GOT3 (cell line): ENCODE data around the gene FMO2.

Source experiments
- DNase-seq: peaks from one replicate; lab custom pipeline; 2025; ENCODE audit warnings: mixed read lengths; lab: John Stamatoyannopoulos, UW

Gene FMO2

GRCh38 chr1:171174560-171175294, 10.4 kb upstream of the FMO2 start:
- DNase-seq, result no peak

DNA sequence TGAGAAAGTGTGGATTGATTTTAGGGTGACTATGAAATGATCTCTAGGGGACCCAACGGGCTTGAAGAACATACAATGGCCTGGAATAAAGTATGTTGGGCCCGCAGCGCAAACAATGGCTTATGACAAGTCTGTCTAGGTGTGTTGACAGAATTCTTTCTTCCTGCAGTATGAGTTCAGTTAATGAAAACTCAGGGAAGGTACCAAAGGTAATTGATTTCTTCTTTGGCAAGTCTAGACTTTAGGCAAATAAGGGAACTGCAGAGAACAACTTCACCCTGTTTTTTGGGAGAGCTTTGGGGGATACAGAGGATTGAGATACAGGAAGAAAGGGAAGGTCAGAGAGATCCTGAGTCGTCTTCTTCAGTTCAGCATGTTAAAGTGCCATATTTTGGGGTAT, 7.8 kb upstream of the FMO2 start:
- DNase-seq, result no peak

- DNase-seq, result no peak
These were observed 5.5 kb upstream of the FMO2 start for GRCh38 chr1:171179318-171180227.

DNA sequence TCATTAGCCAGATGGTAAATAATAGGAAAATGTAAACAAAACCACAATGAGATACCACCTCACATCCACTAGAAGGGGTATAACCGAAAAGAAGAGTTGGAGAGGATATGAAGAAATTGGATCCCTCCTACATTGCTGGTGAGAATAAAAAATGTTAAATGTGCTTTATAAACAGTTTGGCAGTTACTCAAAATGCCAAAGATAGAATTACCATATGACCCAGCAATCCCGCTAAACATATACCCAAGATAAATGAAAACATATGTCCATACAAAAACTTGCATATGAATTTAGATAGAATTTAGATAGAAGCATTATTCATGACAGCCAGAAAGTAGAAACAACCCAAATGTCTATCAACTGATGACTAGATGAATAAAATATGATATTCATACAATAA, 4.4 kb upstream of the FMO2 start:
- DNase-seq, result no peak

DNA sequence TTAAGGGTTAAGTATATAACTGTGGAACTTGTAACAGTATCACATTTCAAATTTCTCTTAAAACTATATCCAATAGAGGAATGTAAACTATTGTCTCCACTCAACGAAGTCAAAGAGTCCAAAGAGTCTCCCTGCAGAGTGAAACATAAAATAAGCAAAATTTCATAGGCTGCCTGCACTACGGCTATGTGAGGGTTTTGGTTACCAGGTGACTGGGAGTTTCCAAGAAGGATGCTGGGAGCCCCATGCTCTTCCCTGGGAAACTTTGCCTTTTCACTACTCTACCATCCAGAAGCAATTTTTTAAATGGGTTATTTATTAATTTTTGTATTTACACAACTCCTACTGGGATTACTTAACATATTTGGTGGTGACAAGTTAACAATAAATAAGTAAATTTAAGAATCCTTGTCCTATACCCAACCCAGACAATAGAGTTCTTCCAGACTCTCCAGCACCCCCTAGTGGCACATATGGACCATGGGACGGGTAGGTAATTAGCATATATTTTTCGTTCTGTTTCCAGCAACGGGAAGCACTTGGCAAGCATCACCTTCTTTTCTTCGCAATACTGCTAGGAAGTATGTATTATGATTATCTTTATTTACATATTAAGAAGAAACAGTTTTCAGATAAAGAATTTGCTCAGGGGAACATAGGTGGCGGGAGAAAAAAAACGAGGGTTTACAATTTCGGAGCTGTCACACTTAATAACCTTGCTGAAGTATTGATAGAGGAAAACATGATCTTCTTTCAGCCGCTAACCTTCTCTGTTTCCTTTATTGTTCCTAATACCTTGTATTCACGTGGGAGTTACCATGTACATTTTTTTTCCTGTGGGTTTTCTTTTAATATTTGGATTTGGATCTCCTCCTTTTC, 3.5 kb downstream of the FMO2 start:
- DNase-seq, result no peak

DNA sequence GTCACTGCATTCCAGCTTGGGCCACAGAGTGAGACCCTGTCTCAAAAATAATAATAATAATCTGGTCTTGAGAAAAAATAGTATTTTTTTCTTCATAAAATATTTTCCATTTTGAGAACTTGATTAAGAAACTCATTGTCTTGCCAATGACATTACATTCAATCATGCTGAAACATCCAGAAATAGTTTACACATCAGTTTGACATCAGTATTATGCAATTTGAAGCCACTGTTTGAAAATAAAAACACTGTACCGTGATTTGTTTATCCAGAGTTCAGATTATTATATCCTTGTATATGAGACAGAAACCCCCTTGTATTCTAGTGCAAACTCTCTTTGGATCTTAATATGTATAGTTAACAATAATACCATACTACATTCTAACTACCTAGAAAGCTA, 6.9 kb downstream of the FMO2 start:
- no peak for DNase-seq

DNA sequence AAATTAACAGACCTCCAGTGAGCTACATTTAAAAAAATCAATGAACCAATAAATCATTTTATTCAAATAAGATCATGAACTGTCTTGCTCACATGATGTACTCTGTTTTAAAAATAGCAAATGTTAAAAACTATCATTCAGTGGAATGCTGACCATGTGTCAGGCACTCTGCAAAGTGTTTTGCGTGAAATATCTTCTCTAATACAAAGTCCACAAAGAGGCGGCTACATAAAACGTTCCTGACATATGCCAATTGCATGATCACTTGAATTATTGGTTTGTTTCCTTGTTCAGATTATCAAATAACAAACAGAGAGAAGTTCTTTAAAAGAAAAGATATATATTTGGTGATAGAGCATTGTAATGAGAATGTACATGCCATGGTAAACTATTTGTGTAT, 10.7 kb downstream of the FMO2 start:
- DNase-seq, result no peak

DNA sequence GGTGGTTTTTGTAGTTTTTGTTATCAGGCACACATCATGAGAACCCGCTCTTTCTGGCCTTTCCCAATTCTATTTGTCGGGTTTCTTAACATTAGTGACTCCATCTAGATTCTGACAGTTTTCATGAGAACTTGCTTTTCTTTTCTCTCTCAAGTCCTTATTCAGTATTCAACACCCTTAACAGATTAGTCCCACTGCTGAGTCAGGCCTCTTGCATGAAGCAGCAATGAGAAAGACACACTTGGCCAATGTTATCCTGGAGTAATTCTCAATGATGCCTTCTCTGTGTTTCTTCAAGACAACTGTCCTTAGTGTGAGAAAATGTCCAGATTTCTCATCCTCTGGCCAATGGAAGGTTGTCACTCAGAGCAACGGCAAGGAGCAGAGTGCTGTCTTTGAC, 11.3 kb downstream of the FMO2 start:
- DNase-seq, result no peak

DNA sequence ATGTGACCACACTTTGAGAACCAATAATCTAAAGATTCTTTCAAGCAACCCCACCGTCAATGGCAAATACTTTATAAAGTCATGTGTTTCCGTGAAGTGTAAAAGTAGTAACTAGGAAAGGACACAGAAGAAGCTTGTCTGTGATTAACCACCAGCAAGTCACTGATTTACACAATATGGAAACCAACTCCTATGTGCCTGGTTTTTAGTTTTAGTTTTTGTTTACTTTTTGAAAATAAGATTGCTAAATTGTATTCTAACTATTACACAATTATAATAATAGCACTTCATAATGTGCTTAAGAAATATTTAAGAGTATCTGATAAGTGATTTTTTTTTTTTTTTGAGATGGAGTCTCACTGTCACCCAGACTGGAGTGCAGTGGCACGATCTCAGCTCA, 13.0 kb downstream of the FMO2 start:
- DNase-seq, result no peak

GRCh38 chr1:171204296-171204695, 19.2 kb downstream of the FMO2 start:
- no peak for DNase-seq

- DNase-seq, result no peak
These were observed 21.3 kb downstream of the FMO2 start for GRCh38 chr1:171206204-171206977.

GRCh38 chr1:171206978-171207355, 21.9 kb downstream of the FMO2 start:
- DNase-seq, result no peak

GRCh38 chr1:171207377-171207776, 22.3 kb downstream of the FMO2 start:
- DNase-seq, result no peak

GRCh38 chr1:171210355-171210754, 25.3 kb downstream of the FMO2 start:
- no peak for DNase-seq

DNA sequence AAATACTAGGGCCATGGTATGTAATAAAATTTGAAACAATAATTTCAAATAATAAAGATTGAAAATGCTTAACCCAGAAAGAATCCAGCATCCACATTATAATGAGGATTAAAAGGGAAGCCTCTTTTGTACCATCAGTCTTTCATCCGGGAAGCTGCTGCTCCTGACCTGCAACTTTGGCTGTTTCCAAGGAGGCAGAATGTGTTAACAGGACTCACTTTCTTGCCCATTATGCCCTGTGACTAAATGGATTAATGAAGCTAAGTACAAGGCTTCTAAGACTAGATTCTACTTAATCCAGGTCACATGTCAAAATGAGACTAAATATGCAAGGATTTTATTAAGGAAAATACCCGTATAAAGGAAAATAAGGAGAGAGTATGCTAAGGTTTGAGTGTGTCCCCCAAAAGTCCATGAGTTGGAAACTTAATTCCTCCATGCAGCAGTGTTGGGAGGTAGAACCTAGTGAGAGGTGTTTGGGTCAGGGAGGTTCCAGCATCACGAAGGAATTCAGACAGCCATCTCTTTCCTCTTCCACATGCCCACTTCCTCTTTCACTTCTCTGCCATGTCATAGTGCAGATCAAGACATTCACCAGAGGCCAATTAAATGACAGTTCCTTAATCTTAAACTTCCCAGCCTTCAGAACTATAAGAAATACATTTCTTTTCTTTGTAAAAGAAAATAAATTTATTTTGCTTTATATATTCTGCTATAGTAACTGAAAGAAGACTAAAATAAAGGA, 27.7 kb downstream of the FMO2 start:
- DNase-seq, result no peak

GRCh38 chr1:171213559-171214454, 28.7 kb downstream of the FMO2 start:
- DNase-seq, result no peak

- no peak for DNase-seq
These were observed 32.8 kb downstream of the FMO2 start for GRCh38 chr1:171217658-171218443.

- no peak for DNase-seq
These were observed 33.6 kb downstream of the FMO2 start for GRCh38 chr1:171218661-171219060.
